22Rv1 (cell line): ENCODE data around the gene BIRC6.

Experiments used
- CTCF ChIP-seq: fragments of 450-650 bp; IDR thresholded peaks from 2 replicates; pipeline ENCODE4 v1.5.1; 2017; ENCODE audit warnings: mild to moderate bottlenecking
- ZFX ChIP-seq: fragments of 450-650 bp; IDR thresholded peaks from 2 replicates; pipeline ENCODE4 v1.6.1; 2017; ENCODE audit warnings: antibody characterized with exemption, borderline replicate concordance

DNA sequence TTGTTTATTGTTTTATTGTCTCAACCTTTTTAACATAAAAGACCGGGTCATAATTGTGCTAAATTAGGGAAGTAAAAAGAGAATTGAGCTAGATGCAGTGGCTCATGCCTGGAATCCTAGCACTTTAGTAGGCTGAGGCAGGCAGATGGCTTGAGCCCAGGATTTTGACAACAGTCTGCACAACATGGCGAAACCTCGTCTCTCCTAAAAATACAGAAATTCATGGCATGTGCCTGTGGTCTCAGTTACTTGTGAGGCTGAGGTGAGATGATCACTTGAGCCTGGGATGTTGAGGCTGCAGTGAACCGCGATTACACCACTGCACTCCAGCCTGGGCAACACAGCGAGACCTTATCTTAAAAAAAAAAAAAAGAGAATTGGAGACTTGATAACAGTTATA, 166.9 kb downstream of the BIRC6 start:
- TF ChIP-seq CTCF = no peak
- TF ChIP-seq ZFX = no peak
